GM21529 (cell line): ENCODE results near the gene HOXB13.

Source experiments
- ATAC-seq: cut with Tn5 transposase; IDR thresholded peaks from one replicate; pipeline ENCODE4 v1.9.1; 2021; ENCODE audit not compliant: unreplicated experiment

The HOXB13 gene

GRCh38 chr17:48715496-48716399 lies 12.8 kb downstream of the HOXB13 start:
- ATAC-seq = no peak

GRCh38 chr17:48711128-48711527 lies 17.4 kb downstream of the HOXB13 start:
- ATAC-seq = no peak

GRCh38 chr17:48704361-48705248 lies 23.9 kb downstream of the HOXB13 start:
- no peak for ATAC-seq

GRCh38 chr17:48701864-48702532 lies 26.6 kb downstream of the HOXB13 start:
- ATAC-seq = no peak

- ATAC-seq = no peak
Measured at GRCh38 chr17:48693178-48693577, 35.4 kb downstream of the HOXB13 start.

GRCh38 chr17:48692049-48692448 lies 36.5 kb downstream of the HOXB13 start:
- ATAC-seq = no peak

GRCh38 chr17:48690655-48691054 lies 37.9 kb downstream of the HOXB13 start:
- no peak for ATAC-seq

GRCh38 chr17:48681609-48682008 lies 46.9 kb downstream of the HOXB13 start:
- ATAC-seq = no peak

- ATAC-seq = no peak
Measured at GRCh38 chr17:48679385-48680096, 49.0 kb downstream of the HOXB13 start.

GRCh38 chr17:48678141-48678971 lies 50.2 kb downstream of the HOXB13 start:
- ATAC-seq = no peak

- no peak for ATAC-seq
Measured at GRCh38 chr17:48676963-48677558, 51.5 kb downstream of the HOXB13 start.
